K562 (cell line): ENCODE results near the gene APIP. TPM values are rescaled to one million over a fixed set of nuclear protein-coding genes. Genes with fewer than 3 reads are reported as not detected.

Source experiments
- ATAC-seq: fragments of 200-7000 bp; cut with Tn5 transposase; 3 replicates; pipeline ENCODE4 v1.9.1; 2020; ENCODE audit warnings: moderate library complexity
- BruUV-seq: library from RNA; stranded (reverse); fragments of 400-500 nt; replicated peaks from 2 replicates; lab custom pipeline; 2021; lab: Mats Ljungman, UMichigan
- CTCF ChIA-PET: fragments of 300-600 bp; formaldehyde crosslinking; extraction: SDS; loops from one replicate; lab custom pipeline; 2021; ENCODE audit warnings: low intra/inter-chr PET ratio; lab: Yijun Ruan, JAX
- POLR2A ChIA-PET: fragments of 300-600, 350-650 bp; sonication (Branson Sonifier 250); formaldehyde crosslinking; extraction: SDS; loops from one replicate; lab custom pipeline; 2021; ENCODE audit warnings: antibody characterized with exemption, inconsistent platforms; lab: Yijun Ruan, JAX
- DNase-seq, 4 experiments: peaks; one replicate each; pipeline versions ENCODE4 v3.0.0 to v3.0.0-alpha.2; 2011 to 2018; ENCODE audit warnings: low spot score in 3 of 4, mixed read lengths in 3 of 4; ENCODE audit errors: extremely low read depth in 1 of 4
- FAIRE-seq: peaks from 2 replicates; lab custom pipeline; 2011; peaks lifted over from hg19 to GRCh38; lab: Jason Lieb, UNC
- H2AFZ ChIP-seq: 2 replicates; pipeline ENCODE4 v1.6.0; 2011; ENCODE audit warnings: low read depth, low read length, control low read depth, inconsistent platforms
- H3K27ac ChIP-seq: fragments of 200-600 bp; 3 replicates; pipeline ENCODE4 v1.8.0; 2011; ENCODE audit warnings: low read depth, mild to moderate bottlenecking, control low read depth, inconsistent platforms, low read length, moderate library complexity, mixed read lengths; ENCODE audit errors: extremely low read depth
- H3K27me3 ChIP-seq, 2 experiments: fragments of 300-600 bp in 1 of 2; 2 replicates in 1 of 2; 3 replicates in 1 of 2; pipeline versions ENCODE4 v1.6.0 to v1.8.0; 2011; ENCODE audit warnings: inconsistent platforms in 2 of 2, low read length in 2 of 2, mild to moderate bottlenecking in 1 of 2, mixed read lengths in 1 of 2, moderate library complexity in 1 of 2; ENCODE audit not compliant: control insufficient read depth in 2 of 2, insufficient read depth in 2 of 2
- H3K36me3 ChIP-seq: fragments of 300-600 bp; 3 replicates; pipeline ENCODE4 v1.8.0; 2011; ENCODE audit warnings: mild to moderate bottlenecking, low read length, inconsistent platforms; ENCODE audit not compliant: control insufficient read depth, insufficient read depth
- H3K4me1 ChIP-seq, 2 experiments: fragments of 200-600 bp in 1 of 2; replicated peaks in 1 of 2; 2 replicates in 1 of 2; 3 replicates in 1 of 2; pipeline versions ENCODE4 v1.5.1 to v1.8.0; 2011; ENCODE audit warnings: inconsistent platforms in 2 of 2, low read length in 2 of 2, mild to moderate bottlenecking in 1 of 2, mixed read lengths in 1 of 2, moderate library complexity in 1 of 2; ENCODE audit not compliant: control insufficient read depth in 2 of 2, insufficient read depth in 2 of 2
- H3K4me2 ChIP-seq: 2 replicates; pipeline ENCODE4 v1.6.1; 2011; ENCODE audit warnings: low read length, control low read depth, inconsistent platforms, mixed read lengths; ENCODE audit not compliant: insufficient read depth
- H3K4me3 ChIP-seq: fragments of 200-600 bp; sonication (generic), shearing (Covaris generic); 2 replicates; pipeline ENCODE4 v1.5.1; 2016; ENCODE audit warnings: control low read depth, inconsistent platforms
- H3K79me2 ChIP-seq: fragments of 200-600 bp; 3 replicates; pipeline ENCODE4 v1.8.0; 2011; ENCODE audit warnings: low read length, inconsistent platforms; ENCODE audit not compliant: control insufficient read depth, insufficient read depth
- H3K9ac ChIP-seq, 2 experiments: 2 replicates each; pipeline versions ENCODE4 v1.6.0 to v1.6.1; 2011; ENCODE audit warnings: low read depth in 2 of 2, low read length in 2 of 2, control low read depth in 1 of 2, inconsistent platforms in 1 of 2, mild to moderate bottlenecking in 1 of 2, mixed read lengths in 1 of 2; ENCODE audit not compliant: insufficient read depth in 1 of 2
- H3K9me1 ChIP-seq: one replicate; pipeline ENCODE4 v1.6.0; 2011; ENCODE audit warnings: inconsistent platforms, mild to moderate bottlenecking, low read length, moderate library complexity; ENCODE audit not compliant: control insufficient read depth, insufficient read depth
- H3K9me3 ChIP-seq: replicated peaks from 2 replicates; pipeline ENCODE4 v1.5.1; 2011; ENCODE audit warnings: low read depth, low read length, inconsistent platforms; ENCODE audit not compliant: control insufficient read depth, insufficient read depth
- H4K20me1 ChIP-seq: replicated peaks from 2 replicates; pipeline ENCODE4 v1.6.1; 2011; ENCODE audit warnings: low read length, inconsistent platforms, mixed read lengths; ENCODE audit not compliant: control insufficient read depth, insufficient read depth
- ADNP ChIP-seq: fragments of 200-800 bp; sonication (Bioruptor generic); IDR thresholded peaks from 2 replicates; pipeline ENCODE4 v1.6.1; 2016; ENCODE audit warnings: missing genetic modification characterization, missing compliant biosample characterization
- ATF2 ChIP-seq: sonication (generic); formaldehyde crosslinking; IDR thresholded peaks from 2 replicates; pipeline ENCODE4 v1.8.1; 2022; ENCODE audit warnings: missing genetic modification reagents
- BCOR ChIP-seq: fragments of 450-650 bp; IDR thresholded peaks from 2 replicates; pipeline ENCODE4 v1.6.1; 2016
- CHAMP1 ChIP-seq: fragments of 450-650 bp; IDR thresholded peaks from 2 replicates; pipeline ENCODE4 v1.6.1; 2016; ENCODE audit warnings: mild to moderate bottlenecking
- DDX20 ChIP-seq: fragments of 450-650 bp; IDR thresholded peaks from 2 replicates; pipeline ENCODE4 v1.6.1; 2016; ENCODE audit warnings: missing genetic modification characterization, low read depth, mild to moderate bottlenecking, missing compliant biosample characterization, moderate library complexity
- E2F4 ChIP-seq: sonication (generic); formaldehyde crosslinking; IDR thresholded peaks from 2 replicates; pipeline ENCODE4 v1.8.0; 2022; ENCODE audit warnings: mild to moderate bottlenecking, low read depth, missing genetic modification reagents
- GTF2B ChIP-seq: IDR thresholded peaks from 2 replicates; pipeline ENCODE4 v1.6.1; 2011; ENCODE audit not compliant: insufficient read length; ENCODE audit errors: extremely low read depth
- HMG20B ChIP-seq: fragments of 250-450 bp; sonication (Bioruptor Pico); IDR thresholded peaks from 2 replicates; pipeline ENCODE4 v1.5.0; 2021; ENCODE audit warnings: mild to moderate bottlenecking
- LCOR ChIP-seq: sonication (generic); formaldehyde crosslinking; IDR thresholded peaks from 2 replicates; pipeline ENCODE4 v1.8.0; 2022; ENCODE audit warnings: mild to moderate bottlenecking, missing genetic modification reagents
- LEF1 ChIP-seq: fragments of 450-650 bp; IDR thresholded peaks from 2 replicates; pipeline ENCODE4 v1.6.1; 2016; ENCODE audit warnings: mild to moderate bottlenecking
- MAFF ChIP-seq: IDR thresholded peaks from 2 replicates; pipeline ENCODE4 v1.6.1; 2012; ENCODE audit warnings: low read length, improper control_type of control experiment
- MTA3 ChIP-seq: fragments of 450-650 bp; formaldehyde crosslinking; IDR thresholded peaks from 2 replicates; pipeline ENCODE4 v1.6.1; 2017; ENCODE audit warnings: mild to moderate bottlenecking, borderline replicate concordance
- NFXL1 ChIP-seq: fragments of 450-650 bp; formaldehyde crosslinking; IDR thresholded peaks from 2 replicates; pipeline ENCODE4 v1.4.0; 2021; ENCODE audit warnings: mild to moderate bottlenecking
- PHF21A ChIP-seq: fragments of 450-650 bp; IDR thresholded peaks from 2 replicates; pipeline ENCODE4 v1.6.1; 2017; ENCODE audit warnings: low read depth, borderline replicate concordance
- POLR2H ChIP-seq: IDR thresholded peaks from 2 replicates; pipeline ENCODE4 v1.6.1; 2016; ENCODE audit warnings: missing genetic modification characterization, low read depth, mild to moderate bottlenecking, control low read depth, missing compliant biosample characterization, moderate library complexity
- RBM25 ChIP-seq: fragments of 200-400 bp; formaldehyde crosslinking; IDR thresholded peaks from 2 replicates; pipeline ENCODE4 v1.6.1; 2018; ENCODE audit warnings: low read length, low read depth, moderate library complexity; ENCODE audit not compliant: severe bottlenecking
- TCF3 ChIP-seq: sonication (generic); formaldehyde crosslinking; IDR thresholded peaks from 2 replicates; pipeline ENCODE4 v1.4.0; 2020; ENCODE audit warnings: mild to moderate bottlenecking, missing genetic modification reagents
- YBX1 ChIP-seq: fragments of 450-650 bp; IDR thresholded peaks from 2 replicates; pipeline ENCODE4 v1.7.1; 2016; ENCODE audit warnings: mild to moderate bottlenecking
- ZNF133 ChIP-seq: fragments of 250-450 bp; sonication (Bioruptor Pico); IDR thresholded peaks from 2 replicates; pipeline ENCODE4 v1.4.0; 2020; ENCODE audit warnings: mild to moderate bottlenecking
- ZNF316 ChIP-seq: fragments of 450-650 bp; IDR thresholded peaks from 2 replicates; pipeline ENCODE4 v1.6.1; 2016
- ZNF444 ChIP-seq: fragments of 250-450 bp; sonication (Bioruptor Pico); IDR thresholded peaks from 2 replicates; pipeline ENCODE4 v1.4.0; 2020; ENCODE audit warnings: mild to moderate bottlenecking, moderate library complexity
- WGBS: fragments of 100-300 bp; shearing (Covaris generic); methylation state at CpG from one replicate; pipeline ENCODE4 v1.1.6; 2016; ENCODE audit warnings: low coverage, mixed read lengths; ENCODE audit not compliant: insufficient coverage; ENCODE audit errors: missing lambda C conversion rate; 5-methylcytosine and 5-hydroxymethylcytosine counted together
- in situ Hi-C: fragments of 300-500 bp; cut with MboI; formaldehyde crosslinking; loops from 4 replicates; pipeline ENCODE4 v1.15.0; 2018; ENCODE audit warnings: inconsistent platforms, mixed read lengths
- intact Hi-C: fragments of 100-400 bp; cut with micrococcal nuclease; formaldehyde crosslinking; loops from 2 replicates; pipeline ENCODE4 v1.14.2; 2022
- polyA plus RNA-seq, 8 experiments: library from polyadenylated mRNA; depleted of rRNA in 4 of 8; stranded (reverse) in 5 of 8; unstranded in 3 of 8; fragments of >200 nt; fragmentation: Nextera tagmentation in 2 of 8; fragmentation: Illumina TruSeq in 1 of 8; extraction: Ambion mirVana in 2 of 8; extraction: Trizol in 1 of 8; gene quantifications; 2 replicates each; pipeline versions ENCODE4 v1.2.1 to v1.2.3, GENCODE V29; 2011 to 2014; ENCODE audit warnings: inconsistent platforms in 1 of 8, missing spikeins in 1 of 8
- total RNA-seq, 7 experiments: library from RNA; depleted of rRNA in 6 of 7; stranded (reverse); fragments of >200 nt in 6 of 7; fragmentation: Illumina TruSeq in 2 of 7; extraction: Trizol in 2 of 7; gene quantifications; 2 replicates each; pipeline versions ENCODE4 v1.2.1 to v1.2.3, GENCODE V29; 2011 to 2021; ENCODE audit warnings: low replicate concordance in 1 of 7

The APIP gene
- total and polyA plus RNA-seq, 9 of the 15 experiments (the other 6 are each of a cell fraction or from before 2014, with no cell fraction given): 63.7 to 110 (median 82.8) TPM

- CTCF ChIA-PET: interaction anchor here (1.0 kb wide), 1 partner anchor 268 kb away, joined by 3 read pairs; no protein-coding TSS in a partner anchor
- POLR2A ChIA-PET: no interaction called here
- in situ Hi-C loops (no loop called here), intact Hi-C loops (no loop called here)
- Histone ChIP-seq H3K27me3 (no peaks in the 10 kb centered on the region), H3K9me1 (no peaks in the 10 kb centered on the region), H3K4me1 (no peaks in the 10 kb centered on the region; a peak in 1 of 5 replicates), H3K27ac (no peak overlapping the region), H3K79me2 (no peaks in the 10 kb centered on the region), H3K4me2 (no peak overlapping the region), H3K36me3 (no peaks in the 10 kb centered on the region), H3K9ac (no peak overlapping the region), H3K4me3 (no peak overlapping the region), H2AFZ (no peak overlapping the region), H4K20me1 (no peaks in the 10 kb centered on the region), H3K9me3 (no peaks in the 10 kb centered on the region)
- no TSS peak for BruUV-seq
- FAIRE-seq (no peak), ATAC-seq (no peak), DNase-seq (no peak)
- WGBS: 26% methylated on average over 2 of the region's 2 CpGs
- TF ChIP-seq POLR2H (tag) (no peak), MTA3 (no peak), GTF2B (no peak), TCF3 (no peak), ADNP (tag) (peak; percentile 54), MAFF (0 out of 2 replicates have a peak, but pooled peaks have one; percentile 12), DDX20 (tag) (no peak), LCOR (no peak), E2F4 (CRISPR knock-in tag) (no peak), BCOR (peak; percentile 77), HMG20B (no peak), ZNF444 (CRISPR knock-in tag) (no peak), YBX1 (no peak), ZNF133 (CRISPR knock-in tag) (no peak), RBM25 (peak; percentile 93), ZNF316 (0 out of 2 replicates have a peak, but pooled peaks have one; percentile 22), LEF1 (no peak), CHAMP1 (no peak), NFXL1 (CRISPR knock-in tag) (no peak), ATF2 (CRISPR knock-in tag) (no peak), PHF21A (no peak)
Observed at GRCh38 chr11:34857463-34857862, 58.7 kb downstream of the APIP start.
